H1 (cell line): ENCODE data around the gene SLX9. TPM values are rescaled to one million over a fixed set of nuclear protein-coding genes. Genes with fewer than 3 reads are reported as not detected.

Experiments
- CTCF ChIA-PET: fragments of 300-600 bp; sonication (Branson Sonifier 250); formaldehyde crosslinking; loops from one replicate; lab custom pipeline; 2021; ENCODE audit not compliant: partially characterized antibody; lab: Charles Lee
- POLR2A ChIA-PET: fragments of 300-600 bp; sonication (Branson Sonifier 250); formaldehyde crosslinking; loops from one replicate; lab custom pipeline; 2021; ENCODE audit warnings: inconsistent platforms; ENCODE audit not compliant: partially characterized antibody; lab: Charles Lee
- DNase-seq, 2 experiments: peaks; one replicate each; pipeline versions ENCODE4 v3.0.0 to v3.0.0-alpha.2; 2010 to 2022; ENCODE audit warnings: low spot score in 2 of 2, low read depth in 1 of 2, mixed read lengths in 1 of 2
- FAIRE-seq: peaks from 2 replicates; lab custom pipeline; 2011; peaks lifted over from hg19 to GRCh38; lab: Jason Lieb, UNC
- H2AFZ ChIP-seq: 2 replicates; pipeline ENCODE4 v1.8.1; 2012; ENCODE audit warnings: low read length, inconsistent platforms
- H2AK5ac ChIP-seq: 2 replicates; pipeline ENCODE4 v1.6.1; 2013; ENCODE audit warnings: low read depth, low read length
- H2BK120ac ChIP-seq: replicated peaks from 2 replicates; pipeline ENCODE3; 2013; ENCODE audit warnings: low read depth, low read length, inconsistent platforms
- H2BK12ac ChIP-seq: 2 replicates; pipeline ENCODE4 v1.6.1; 2013; ENCODE audit warnings: low read depth, low read length
- H2BK15ac ChIP-seq: 2 replicates; pipeline ENCODE4 v1.6.1; 2013; ENCODE audit warnings: low read length
- H2BK20ac ChIP-seq: 2 replicates; pipeline ENCODE4 v1.6.1; 2013; ENCODE audit warnings: low read length
- H2BK5ac ChIP-seq: 2 replicates; pipeline ENCODE4 v1.6.1; 2013; ENCODE audit warnings: low read depth, low read length
- H3K14ac ChIP-seq: 2 replicates; pipeline ENCODE4 v1.6.1; 2013; ENCODE audit warnings: inconsistent platforms; ENCODE audit not compliant: insufficient read length
- H3K18ac ChIP-seq: 2 replicates; pipeline ENCODE4 v1.6.1; 2013; ENCODE audit warnings: low read length; ENCODE audit errors: extremely low read depth
- H3K23ac ChIP-seq: 2 replicates; pipeline ENCODE4 v1.6.1; 2013; ENCODE audit warnings: inconsistent platforms; ENCODE audit not compliant: insufficient read length
- H3K23me2 ChIP-seq: 2 replicates; pipeline ENCODE4 v1.6.1; 2013; ENCODE audit warnings: low read depth, low read length
- H3K27ac ChIP-seq: 2 replicates; pipeline ENCODE4 v1.6.1; 2011; ENCODE audit warnings: low read depth, low read length, inconsistent platforms
- H3K27me3 ChIP-seq, 4 experiments: replicated peaks in 1 of 4; 1 replicate in 1 of 4; 2 replicates in 3 of 4; pipeline versions ENCODE4 v1.6.1 to v1.8.1; 2011 to 2013; ENCODE audit warnings: low read length in 3 of 4, mild to moderate bottlenecking in 3 of 4, inconsistent platforms in 2 of 4, mixed read lengths in 2 of 4, moderate library complexity in 1 of 4; ENCODE audit not compliant: control insufficient read depth in 3 of 4, insufficient read depth in 3 of 4; ENCODE audit errors: extremely low read depth in 1 of 4
- H3K36me3 ChIP-seq, 4 experiments: 2 replicates each; pipeline versions ENCODE4 v1.6.1 to v1.8.1; 2011 to 2013; ENCODE audit warnings: mild to moderate bottlenecking in 4 of 4, low read length in 3 of 4, moderate library complexity in 2 of 4, control low read depth in 1 of 4, inconsistent platforms in 1 of 4; ENCODE audit not compliant: insufficient read depth in 4 of 4, control insufficient read depth in 2 of 4
- H3K4ac ChIP-seq: replicated peaks from 2 replicates; pipeline ENCODE3; 2013; ENCODE audit warnings: low read length, low read depth, mixed read lengths, inconsistent platforms; ENCODE audit not compliant: insufficient read length
- H3K4me1 ChIP-seq, 4 experiments: replicated peaks in 1 of 4; 1 replicate in 1 of 4; 2 replicates in 3 of 4; pipeline versions ENCODE4 v1.6.1 to v1.8.1; 2011 to 2013; ENCODE audit warnings: low read length in 3 of 4, inconsistent platforms in 2 of 4, mixed read lengths in 1 of 4; ENCODE audit not compliant: insufficient read depth in 4 of 4, control insufficient read depth in 3 of 4
- H3K4me2 ChIP-seq, 2 experiments: 2 replicates each; pipeline versions ENCODE4 v1.6.1 to v1.8.1; 2011 to 2013; ENCODE audit warnings: low read depth in 2 of 2, low read length in 2 of 2, control low read depth in 1 of 2, inconsistent platforms in 1 of 2, mild to moderate bottlenecking in 1 of 2; ENCODE audit not compliant: insufficient read depth in 1 of 2
- H3K4me3 ChIP-seq, 4 experiments: fragments of 200-600, 300-600 bp in 1 of 4; sonication (generic), shearing (Covaris generic), sonication (Bioruptor Twin) in 1 of 4; 2 replicates each; pipeline versions ENCODE4 v1.5.1 to v1.8.1; 2011 to 2016; ENCODE audit warnings: low read length in 4 of 4, low read depth in 3 of 4, control low read depth in 2 of 4, inconsistent platforms in 2 of 4, mild to moderate bottlenecking in 2 of 4, mixed read lengths in 1 of 4, moderate library complexity in 1 of 4; ENCODE audit not compliant: insufficient read depth in 2 of 4; ENCODE audit errors: extremely low read depth in 1 of 4
- H3K56ac ChIP-seq: replicated peaks from 2 replicates; pipeline ENCODE3; 2013; ENCODE audit warnings: low read depth, mild to moderate bottlenecking, mixed read lengths, low read length, inconsistent platforms; ENCODE audit not compliant: insufficient read length
- H3K79me1 ChIP-seq: 2 replicates; pipeline ENCODE4 v1.6.1; 2013; ENCODE audit warnings: low read depth, low read length, control low read depth
- H3K79me2 ChIP-seq, 2 experiments: 2 replicates each; pipeline versions ENCODE4 v1.6.1 to v1.8.1; 2012 to 2013; ENCODE audit warnings: low read length in 2 of 2, mild to moderate bottlenecking in 2 of 2, inconsistent platforms in 1 of 2; ENCODE audit not compliant: insufficient read depth in 2 of 2, control insufficient read depth in 1 of 2
- H3K9ac ChIP-seq, 4 experiments: replicated peaks in 1 of 4; 1 replicate in 1 of 4; 2 replicates in 3 of 4; pipeline versions ENCODE4 v1.6.1 to v1.8.1; 2011 to 2013; ENCODE audit warnings: low read depth in 3 of 4, low read length in 3 of 4, control low read depth in 2 of 4, mild to moderate bottlenecking in 2 of 4, moderate library complexity in 2 of 4, inconsistent platforms in 1 of 4; ENCODE audit errors: extremely low read depth in 1 of 4
- H3K9me3 ChIP-seq, 2 experiments: 2 replicates each; pipeline versions ENCODE4 v1.6.1 to v1.8.1; 2012 to 2013; ENCODE audit warnings: mild to moderate bottlenecking in 2 of 2, moderate library complexity in 2 of 2, control low read depth in 1 of 2, inconsistent platforms in 1 of 2, low read depth in 1 of 2, low read length in 1 of 2, mixed read lengths in 1 of 2; ENCODE audit not compliant: insufficient read depth in 2 of 2
- H4K20me1 ChIP-seq, 2 experiments: replicated peaks in 1 of 2; 2 replicates each; pipeline versions ENCODE3 to v1.8.1; 2011 to 2013; ENCODE audit warnings: inconsistent platforms in 2 of 2, low read length in 2 of 2, mild to moderate bottlenecking in 1 of 2; ENCODE audit not compliant: insufficient read depth in 2 of 2, control insufficient read depth in 1 of 2
- H4K5ac ChIP-seq: 2 replicates; pipeline ENCODE4 v1.6.1; 2013; ENCODE audit warnings: low read length, low read depth, mixed read lengths, inconsistent platforms; ENCODE audit not compliant: insufficient read length
- H4K8ac ChIP-seq: 2 replicates; pipeline ENCODE4 v1.8.0; 2013; ENCODE audit warnings: mild to moderate bottlenecking, moderate library complexity, low read length, inconsistent platforms; ENCODE audit not compliant: insufficient read depth; ENCODE audit errors: extremely low read depth
- H4K91ac ChIP-seq: replicated peaks from 2 replicates; pipeline ENCODE3; 2013; ENCODE audit warnings: low read length, mixed read lengths, inconsistent platforms; ENCODE audit not compliant: insufficient read length
- CBX8 ChIP-seq: fragments of 300-800, 300-1000 bp; sonication (generic); IDR thresholded peaks from 2 replicates; pipeline ENCODE4 v1.7.1; 2016; ENCODE audit warnings: low read depth, low read length, borderline replicate concordance
- CHD1 ChIP-seq: IDR thresholded peaks from 2 replicates; pipeline ENCODE4 v1.6.1; 2012; ENCODE audit warnings: low read depth, low read length, improper control_type of control experiment
- GABPA ChIP-seq: IDR thresholded peaks from 2 replicates; pipeline ENCODE4 v1.6.1; 2011; ENCODE audit warnings: mild to moderate bottlenecking, low read length, moderate library complexity, borderline replicate concordance; ENCODE audit not compliant: insufficient read depth
- JUN ChIP-seq: IDR thresholded peaks from 2 replicates; pipeline ENCODE4 v1.6.1; 2011; ENCODE audit warnings: low read depth, mild to moderate bottlenecking, improper control_type of control experiment, low read length
- USF2 ChIP-seq: IDR thresholded peaks from 2 replicates; pipeline ENCODE4 v1.6.1; 2011; ENCODE audit warnings: low read length, improper control_type of control experiment
- WGBS, 2 experiments: shearing (Covaris generic) in 1 of 2; methylation state at CpG; one replicate each; pipeline versions ENCODE4 v1.1.6 to v1.1.7; 2013 to 2015; ENCODE audit warnings: low lambda C conversion rate in 2 of 2, mixed read lengths in 2 of 2, inconsistent platforms in 1 of 2, low coverage in 1 of 2, missing lambda C conversion rate in 1 of 2; ENCODE audit not compliant: insufficient replicate concordance in 2 of 2, insufficient coverage in 1 of 2, insufficient read length in 1 of 2; ENCODE audit errors: extremely low coverage in 1 of 2, missing lambda C conversion rate in 1 of 2; 5-methylcytosine and 5-hydroxymethylcytosine counted together
- polyA plus RNA-seq, 7 experiments: library from polyadenylated mRNA; depleted of rRNA in 3 of 7; stranded (reverse) in 5 of 7; unstranded in 2 of 7; fragments of >200 nt in 5 of 7; fragments of 200-250 nt in 2 of 7; gene quantifications; 1 replicate in 5 of 7; 2 replicates in 1 of 7; 4 replicates in 1 of 7; pipeline versions ENCODE4 v1.2.1 to v1.2.3, GENCODE V29; 2011 to 2013; ENCODE audit warnings: missing spikeins in 2 of 7, mixed read lengths in 2 of 7
- total RNA-seq: library from RNA; stranded (reverse); fragmentation: NEBNext Ultra II Directional; extraction: Animal tissue kit (Norgen Biotek cat#: 25700); gene quantifications from 2 replicates; pipeline ENCODE4 v1.2.1, GENCODE V29; 2021

Gene SLX9
- total and polyA plus RNA-seq, 2 of the 8 experiments (the other 6 are each of a cell fraction or from before 2014, with no cell fraction given), result 17.7 to 57.3 TPM

DNA sequence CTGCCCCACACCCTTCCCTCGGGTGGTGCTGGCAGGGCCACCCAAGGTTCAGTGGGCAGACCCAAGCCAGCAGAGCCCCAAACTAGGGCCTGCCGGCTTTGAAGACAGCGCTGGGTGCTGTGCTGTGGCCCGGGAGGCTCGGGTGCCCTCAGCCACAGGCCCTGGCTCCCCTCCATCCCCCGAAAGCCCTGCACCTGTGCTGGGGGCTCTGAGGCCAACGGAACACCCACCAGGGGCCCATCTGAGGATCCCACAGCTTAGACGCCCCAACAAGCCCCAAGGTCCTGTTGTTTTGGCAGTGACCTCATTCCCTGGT is 27.7 kb upstream of the SLX9 start:
- H2BK120ac ChIP-seq, result no peak overlapping the region
- H2AK5ac ChIP-seq, result no peak overlapping the region
- H4K91ac ChIP-seq, result no peak overlapping the region
- FAIRE-seq, result no peak
- H3K79me1 ChIP-seq, result no peaks in the 10 kb centered on the region
- H3K23ac ChIP-seq, result no peak overlapping the region
- H3K79me2 ChIP-seq, result no peaks in the 10 kb centered on the region
- H4K8ac ChIP-seq, result no peak overlapping the region
- no peak overlapping the region for H2BK20ac ChIP-seq
- H4K5ac ChIP-seq, result no peak overlapping the region
- H3K23me2 ChIP-seq, result peaks cover 3% of the 10 kb centered on the region; the same call in 1 of the 2 replicates
- no peak overlapping the region for H2AFZ ChIP-seq
- peaks cover 0 to 8% (median 0%) of the 10 kb centered on the region in 4 experiments; a peak in 3 of 7 replicates for H3K4me1 ChIP-seq
- no peak overlapping the region for H3K27ac ChIP-seq
- H4K20me1 ChIP-seq, result no peaks in the 10 kb centered on the region
- H3K36me3 ChIP-seq, result no peaks in the 10 kb centered on the region
- H3K14ac ChIP-seq, result no peak overlapping the region
- no peak for DNase-seq
- no peak overlapping the region for H3K56ac ChIP-seq
- H3K4me2 ChIP-seq, result no peak overlapping the region
- H3K18ac ChIP-seq, result no peak overlapping the region
- H3K9ac ChIP-seq, result no peak overlapping the region
- POLR2A ChIA-PET, result interaction anchor here (1.2 kb wide), 1 partner anchor 15 kb away, joined by 3 read pairs; no protein-coding TSS in a partner anchor
- no peak overlapping the region for H2BK15ac ChIP-seq
- CTCF ChIA-PET, result interaction anchor here (0.6 to 4.4 kb wide), 8 partner anchors 11 to 151 kb away, joined by 3 to 28 read pairs (median 3); no protein-coding TSS in a partner anchor
- WGBS, 2 experiments, result 85% methylated on average over 5 of the region's 8 CpGs; no CpG with 5 or more reads in 1 of the 2 experiments
- H3K9me3 ChIP-seq, result no peaks in the 10 kb centered on the region
- H3K4me3 ChIP-seq, result no peak overlapping the region
- H3K4ac ChIP-seq, result no peak overlapping the region
- H2BK5ac ChIP-seq, result no peak overlapping the region
- H3K27me3 ChIP-seq, result peaks cover 0 to 2% (median 0%) of the 10 kb centered on the region in 4 experiments; a peak in 3 of 7 replicates
- no peak overlapping the region for H2BK12ac ChIP-seq
- TF ChIP-seq CBX8, result no peak
- no peak for TF ChIP-seq USF2
- TF ChIP-seq JUN, result no peak
- no peak for TF ChIP-seq CHD1
- TF ChIP-seq GABPA, result no peak
